ENCODE measurements around the gene LY6G5B.

Gene LY6G5B

DNA sequence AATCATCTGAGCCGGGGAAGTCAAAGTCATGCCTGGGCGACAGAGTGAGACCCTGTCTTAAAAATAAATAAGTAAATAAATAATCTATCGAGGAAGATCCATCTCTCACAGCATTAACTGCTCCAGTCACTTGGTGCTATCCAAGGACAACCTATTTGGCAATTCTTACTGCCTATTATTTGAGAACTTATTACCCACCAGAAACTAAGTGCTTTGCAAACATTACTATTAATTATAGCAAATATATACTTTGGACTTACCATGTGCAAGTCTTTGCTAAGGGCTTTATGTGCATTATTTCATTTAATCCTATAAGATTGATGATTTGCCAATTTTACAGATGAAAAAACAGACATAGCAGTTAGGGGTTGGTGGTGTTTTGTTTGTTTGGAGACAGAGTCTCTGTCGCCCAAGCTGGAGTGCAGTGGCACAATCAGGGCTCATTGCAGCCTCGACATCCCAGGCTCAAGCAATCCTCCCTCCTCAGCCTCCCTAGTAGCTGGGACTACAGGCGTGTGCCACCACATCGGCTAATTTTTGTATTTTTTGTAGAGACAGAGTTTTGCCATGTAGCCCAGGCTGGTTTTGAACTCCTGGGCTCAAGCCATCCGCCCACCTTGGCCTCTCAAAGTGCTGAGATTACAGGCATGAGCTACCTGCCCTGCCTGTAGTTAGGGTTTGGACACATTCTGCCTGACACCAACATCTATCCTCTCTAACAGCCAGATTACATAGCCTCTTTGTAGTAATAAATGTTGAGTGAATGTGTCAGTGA, 15.0 kb upstream of the LY6G5B start:
- TF ChIP-seq GATA3 (IDR thresholded peaks at IDR 0.05; ENCODE audit: low read depth, low read length) (no peak), GATA2 (IDR thresholded peaks at IDR 0.05; ENCODE audit: low read depth, low read length) (no peak)

DNA sequence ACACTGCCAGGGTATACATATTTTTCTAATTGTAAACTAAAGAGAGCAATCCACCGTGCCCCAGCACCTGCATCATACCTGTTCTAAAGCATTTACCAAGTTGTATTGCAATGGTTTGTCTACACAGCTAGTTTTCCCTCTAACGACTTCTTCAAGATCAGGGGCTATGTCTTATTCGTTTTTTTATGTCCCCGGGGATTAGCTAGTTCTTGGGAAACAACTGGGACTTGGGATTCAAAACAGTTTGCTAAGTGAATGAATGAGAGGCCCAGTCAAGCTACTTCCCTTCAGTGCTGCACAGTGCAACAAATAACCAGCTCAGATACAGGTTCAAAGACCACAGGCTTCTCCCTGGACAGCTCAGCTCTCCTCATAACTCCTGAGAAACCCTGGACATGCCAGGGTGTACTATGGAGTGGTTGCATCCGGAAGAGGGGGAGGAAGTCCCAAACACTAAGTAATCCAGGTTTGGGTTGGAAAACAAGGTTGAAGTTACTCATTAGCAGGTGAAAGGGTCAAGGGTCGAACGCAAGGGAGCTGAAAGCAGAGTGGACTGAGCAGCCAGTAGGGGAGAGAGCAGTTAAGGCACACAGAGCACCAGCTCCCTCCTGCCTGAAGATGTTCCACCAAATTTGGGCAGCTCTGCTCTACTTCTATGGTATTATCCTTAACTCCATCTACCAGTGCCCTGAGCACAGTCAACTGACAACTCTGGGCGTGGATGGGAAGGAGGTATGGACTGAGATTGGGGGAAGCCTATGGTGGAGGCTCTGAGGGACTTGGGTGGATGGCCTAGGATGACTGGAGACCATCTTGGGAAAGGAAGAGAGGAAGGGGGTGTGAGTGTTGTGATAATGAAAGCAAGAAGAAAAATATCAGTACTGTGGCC, 14.2 kb upstream of the LY6G5B start, which contains the start of gene APOM:
Gene APOM (plus strand): TSS at position 546 of the 889 bp plus-strand sequence. CDS start 73 bp downstream, at position 619.
- TF ChIP-seq GATA2 (IDR thresholded peaks at IDR 0.05; ENCODE audit: low read depth, low read length) (no peak), GATA3 (IDR thresholded peaks at IDR 0.05; ENCODE audit: low read depth, low read length) (no peak)

DNA sequence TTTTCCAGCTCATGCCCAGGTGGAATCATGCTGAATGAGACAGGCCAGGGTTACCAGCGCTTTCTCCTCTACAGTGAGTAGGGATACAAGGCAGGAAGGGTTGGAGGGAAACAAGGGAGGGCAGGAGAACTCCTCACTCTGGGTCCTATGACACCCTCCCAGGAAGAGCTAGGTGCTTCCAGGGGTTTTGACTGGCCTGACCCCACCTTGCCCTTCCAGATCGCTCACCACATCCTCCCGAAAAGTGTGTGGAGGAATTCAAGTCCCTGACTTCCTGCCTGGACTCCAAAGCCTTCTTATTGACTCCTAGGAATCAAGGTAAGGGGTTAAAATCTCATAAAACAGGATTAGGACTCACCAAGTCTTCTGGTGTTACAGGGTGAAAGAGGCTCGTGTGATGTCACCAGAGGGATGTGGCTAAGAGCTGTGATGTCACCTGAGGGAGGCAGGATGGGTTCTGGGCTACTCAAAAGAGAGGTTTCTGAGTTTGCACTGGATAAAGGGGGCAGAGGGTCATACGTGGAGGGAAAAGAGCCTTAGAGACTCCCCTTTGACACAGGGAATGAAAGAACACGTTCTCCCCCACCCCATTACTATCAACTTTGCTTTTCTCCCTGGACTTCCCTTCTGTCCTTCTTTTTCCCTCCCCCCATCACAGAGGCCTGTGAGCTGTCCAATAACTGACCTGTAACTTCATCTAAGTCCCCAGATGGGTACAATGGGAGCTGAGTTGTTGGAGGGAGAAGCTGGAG, 12.2 kb upstream of the LY6G5B start:
- TF ChIP-seq GATA2 (IDR thresholded peaks at IDR 0.05; ENCODE audit: low read depth, low read length) = no peak
- no peak for TF ChIP-seq GATA3 (IDR thresholded peaks at IDR 0.05; ENCODE audit: low read depth, low read length)

DNA sequence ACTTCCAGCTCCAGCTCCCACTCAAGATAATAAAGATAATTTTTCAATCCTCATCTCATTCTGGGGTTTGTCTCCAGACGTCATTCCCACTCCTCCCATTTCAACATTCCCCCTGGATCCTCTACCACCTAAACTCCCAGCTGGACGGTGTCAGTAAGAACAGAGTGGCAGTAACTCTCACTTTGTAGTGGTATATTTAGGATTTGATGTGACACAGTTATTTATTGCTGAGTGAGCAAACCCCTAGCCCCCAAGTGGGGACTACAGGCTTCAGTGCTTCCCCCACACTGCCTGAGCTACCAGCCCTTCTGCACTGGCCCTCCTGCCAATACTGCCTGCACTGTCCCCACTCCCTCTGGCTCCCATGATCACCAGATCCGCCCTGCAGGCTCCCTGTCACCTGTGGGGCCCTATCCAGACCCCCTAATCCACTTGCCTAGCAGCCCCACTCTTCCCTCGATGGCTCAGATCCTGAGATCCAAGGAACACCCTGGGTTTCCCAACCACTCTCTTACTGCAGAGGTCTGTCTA, 11.6 kb upstream of the LY6G5B start:
- no peak for TF ChIP-seq GATA3 (IDR thresholded peaks at IDR 0.05; ENCODE audit: low read depth, low read length)
- no peak for TF ChIP-seq GATA2 (IDR thresholded peaks at IDR 0.05; ENCODE audit: low read depth, low read length)

DNA sequence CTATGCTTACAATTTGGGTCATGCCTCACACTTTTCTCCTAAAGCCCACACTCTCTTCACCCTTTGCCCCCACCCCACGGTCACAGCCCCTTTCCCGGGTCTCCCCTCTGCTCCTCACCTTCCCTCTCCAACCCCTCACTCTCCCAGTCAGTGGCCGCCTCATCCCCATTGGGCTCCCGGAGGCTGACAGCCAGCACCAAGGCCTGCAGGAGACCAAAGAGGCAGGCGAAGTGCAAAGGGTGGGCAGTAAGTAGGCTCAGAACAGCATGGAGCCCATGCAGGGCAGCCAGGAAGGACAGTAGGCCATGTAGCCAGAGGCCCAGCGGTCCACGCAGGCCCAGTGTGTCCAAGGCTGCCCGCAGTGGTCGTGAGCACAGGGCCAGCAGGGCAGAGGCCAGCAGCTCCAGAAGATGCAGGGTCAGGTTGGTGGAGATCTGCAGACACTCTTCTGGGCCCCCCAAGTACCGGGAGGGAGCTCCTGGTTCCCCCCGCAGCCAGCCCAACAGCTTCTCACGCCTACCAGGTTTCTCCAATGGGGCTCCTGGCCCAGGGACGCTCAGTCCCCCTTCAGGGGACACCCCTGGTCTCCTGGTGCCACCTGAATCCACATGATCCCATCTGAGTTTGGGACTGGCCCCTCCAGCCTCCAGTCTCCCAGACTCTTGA, 10.7 kb upstream of the LY6G5B start:
- TF ChIP-seq GATA2 (IDR thresholded peaks at IDR 0.05; ENCODE audit: low read depth, low read length) = no peak
- TF ChIP-seq GATA3 (IDR thresholded peaks at IDR 0.05; ENCODE audit: low read depth, low read length) = no peak

DNA sequence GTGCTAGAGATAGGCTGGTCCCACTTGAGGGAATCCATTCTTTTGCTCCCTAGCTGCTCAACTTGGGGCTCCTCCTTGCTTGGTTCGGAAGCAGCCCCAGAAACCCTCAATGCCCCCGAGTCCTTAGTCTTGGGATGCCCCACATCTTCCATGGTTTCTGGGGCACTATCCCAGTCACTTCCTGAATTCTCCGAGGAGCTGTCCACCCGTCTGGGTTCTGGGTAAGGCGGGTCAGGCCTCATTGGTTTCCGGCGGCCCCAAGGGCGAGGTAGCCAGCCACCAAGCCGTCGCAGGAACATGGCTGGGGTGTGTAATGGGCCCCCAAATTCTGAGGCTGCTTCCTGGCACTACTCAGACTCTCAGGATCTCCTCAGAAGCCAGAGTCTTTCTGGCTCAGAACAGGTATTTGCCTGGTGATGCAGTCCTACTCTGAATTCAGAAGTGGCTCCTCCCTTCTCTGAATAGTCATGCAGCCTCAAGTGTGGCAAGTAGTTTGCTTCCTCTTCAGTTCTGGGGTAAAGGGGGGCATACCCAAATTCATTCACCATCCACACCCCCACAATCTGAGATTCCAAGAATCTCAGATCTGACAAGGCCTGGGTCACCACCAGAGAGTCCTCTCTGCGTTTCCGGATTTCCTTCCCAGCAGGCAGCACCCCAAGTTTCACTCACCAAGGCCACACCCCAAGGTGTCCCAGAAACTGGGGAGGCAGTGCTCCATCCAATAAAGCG, 10.0 kb upstream of the LY6G5B start:
- no peak for TF ChIP-seq GATA2 (IDR thresholded peaks at IDR 0.05; ENCODE audit: low read depth, low read length)
- TF ChIP-seq GATA3 (IDR thresholded peaks at IDR 0.05; ENCODE audit: low read depth, low read length) = no peak

DNA sequence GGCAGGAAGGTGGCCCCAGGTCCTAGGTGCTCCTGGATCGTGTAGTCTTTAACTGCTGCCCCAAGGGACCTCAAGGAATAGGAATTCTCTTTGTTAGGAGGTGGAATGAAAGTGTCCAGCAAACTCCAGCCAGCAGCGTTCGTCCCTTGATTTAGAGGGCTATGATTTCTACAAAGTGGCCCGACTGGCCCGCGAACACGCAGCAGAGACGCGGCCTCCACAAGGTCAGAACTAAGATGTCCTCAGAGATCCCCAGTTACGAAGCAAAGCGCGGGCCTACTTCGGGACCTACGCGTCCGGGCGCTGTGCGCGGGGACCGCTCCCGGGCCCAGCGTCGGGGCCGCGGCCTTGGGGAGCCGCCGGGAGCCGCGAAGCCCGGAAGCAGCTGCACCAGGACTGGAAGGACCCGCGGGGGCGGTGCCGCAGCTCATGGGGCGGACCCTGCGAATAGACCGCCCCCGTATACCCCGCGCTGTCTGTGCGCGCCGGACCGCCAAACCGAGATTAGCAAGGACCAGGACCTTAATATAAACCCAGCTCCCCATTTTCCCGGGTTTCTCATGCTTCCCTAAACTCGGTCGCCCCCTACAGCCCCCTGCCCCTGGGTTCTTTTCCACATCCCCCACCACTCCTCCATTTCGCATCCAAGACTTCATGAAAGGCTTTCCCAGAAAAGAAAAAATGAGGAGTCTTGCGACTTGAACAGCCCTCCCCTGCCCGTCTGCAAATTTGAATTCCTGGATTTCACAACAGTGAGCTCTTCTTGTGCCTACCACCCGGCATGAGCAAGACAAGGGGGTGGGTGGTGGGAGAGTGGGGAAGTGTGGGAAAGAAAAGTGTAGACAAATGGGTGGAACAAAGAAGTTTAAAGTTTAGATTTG, 9.2 kb upstream of the LY6G5B start, which contains the start of gene C6orf47:
Gene C6orf47 (minus strand): TSS at position 398 of the 881 bp plus-strand sequence. CDS start 831 bp downstream, outside the sequence.
- TF ChIP-seq GATA3 (IDR thresholded peaks at IDR 0.05; ENCODE audit: low read depth, low read length) = no peak
- TF ChIP-seq GATA2 (IDR thresholded peaks at IDR 0.05; ENCODE audit: low read depth, low read length) = no peak

DNA sequence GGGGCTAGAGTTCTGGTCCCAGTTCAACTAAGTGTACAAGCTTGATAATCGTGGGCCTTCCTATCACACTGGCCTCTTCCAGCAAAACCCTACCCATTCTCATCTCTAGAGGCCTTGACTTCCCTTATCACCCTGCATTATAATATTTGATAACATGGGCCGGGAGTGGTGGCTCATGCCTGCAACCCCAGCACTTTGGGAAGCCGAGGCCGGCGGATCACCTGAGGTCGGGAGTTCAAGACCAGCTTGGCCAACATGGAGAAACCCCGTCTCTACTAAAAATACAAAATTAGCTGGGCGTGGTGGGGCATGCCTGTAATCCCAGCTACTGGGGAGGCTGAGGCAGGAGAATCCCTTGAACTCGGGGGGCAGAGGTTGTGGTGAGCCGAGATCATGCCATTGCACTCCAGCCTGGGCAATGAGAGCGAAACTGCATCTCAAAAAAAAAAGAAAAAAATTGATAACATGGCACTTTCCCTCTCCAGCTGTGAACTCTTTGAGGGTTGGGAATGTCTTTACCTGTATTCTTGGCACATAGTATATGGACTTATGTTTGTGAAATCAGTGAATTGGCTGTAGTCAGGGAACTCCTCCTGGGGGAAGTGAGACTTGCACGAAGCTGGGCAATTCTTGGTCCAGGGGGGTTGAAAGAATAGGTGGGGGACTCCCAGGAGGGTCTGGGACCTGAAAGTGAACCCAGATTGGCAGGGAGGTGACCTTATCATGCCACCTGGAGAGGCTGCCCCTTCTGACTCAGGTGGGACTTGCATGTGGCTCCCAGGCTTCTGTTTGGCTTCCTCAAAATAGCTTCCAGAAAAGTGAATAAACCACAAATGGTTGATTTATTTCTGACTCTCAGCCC, 8.3 kb upstream of the LY6G5B start:
- TF ChIP-seq GATA2 (IDR thresholded peaks at IDR 0.05; ENCODE audit: low read depth, low read length) (no peak), GATA3 (IDR thresholded peaks at IDR 0.05; ENCODE audit: low read depth, low read length) (no peak)

DNA sequence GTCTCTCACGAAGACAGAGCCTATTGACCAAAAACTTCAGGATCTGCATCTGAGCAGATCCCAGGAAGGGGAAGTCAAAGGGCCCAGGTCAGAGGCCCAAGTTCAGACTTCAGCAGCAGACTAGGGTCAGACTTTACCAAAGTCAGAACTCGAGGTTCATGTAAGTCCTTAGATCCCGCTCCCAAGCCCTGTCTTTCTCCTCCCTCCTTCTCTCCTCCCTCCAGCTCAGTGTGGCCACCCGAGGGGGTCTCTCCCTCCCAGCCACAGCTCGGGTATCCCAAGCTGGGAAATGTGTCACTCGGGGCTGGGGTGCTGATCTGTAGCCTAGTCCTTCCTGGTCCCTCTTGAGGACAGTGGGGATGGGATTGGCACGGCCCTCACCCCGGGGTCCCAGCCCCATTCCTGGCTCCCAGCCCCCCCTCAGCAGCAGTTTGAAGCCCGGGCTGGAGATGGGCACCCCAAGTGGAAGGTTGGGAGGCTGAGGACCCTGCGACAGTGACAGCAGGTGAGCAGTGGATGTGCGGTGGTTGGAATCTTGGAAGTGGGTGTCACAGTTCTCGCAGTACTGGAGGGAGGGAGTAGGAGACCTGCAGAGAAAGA, 7.6 kb upstream of the LY6G5B start:
- TF ChIP-seq GATA2 (IDR thresholded peaks at IDR 0.05; ENCODE audit: low read depth, low read length) (no peak), GATA3 (IDR thresholded peaks at IDR 0.05; ENCODE audit: low read depth, low read length) (no peak)

DNA sequence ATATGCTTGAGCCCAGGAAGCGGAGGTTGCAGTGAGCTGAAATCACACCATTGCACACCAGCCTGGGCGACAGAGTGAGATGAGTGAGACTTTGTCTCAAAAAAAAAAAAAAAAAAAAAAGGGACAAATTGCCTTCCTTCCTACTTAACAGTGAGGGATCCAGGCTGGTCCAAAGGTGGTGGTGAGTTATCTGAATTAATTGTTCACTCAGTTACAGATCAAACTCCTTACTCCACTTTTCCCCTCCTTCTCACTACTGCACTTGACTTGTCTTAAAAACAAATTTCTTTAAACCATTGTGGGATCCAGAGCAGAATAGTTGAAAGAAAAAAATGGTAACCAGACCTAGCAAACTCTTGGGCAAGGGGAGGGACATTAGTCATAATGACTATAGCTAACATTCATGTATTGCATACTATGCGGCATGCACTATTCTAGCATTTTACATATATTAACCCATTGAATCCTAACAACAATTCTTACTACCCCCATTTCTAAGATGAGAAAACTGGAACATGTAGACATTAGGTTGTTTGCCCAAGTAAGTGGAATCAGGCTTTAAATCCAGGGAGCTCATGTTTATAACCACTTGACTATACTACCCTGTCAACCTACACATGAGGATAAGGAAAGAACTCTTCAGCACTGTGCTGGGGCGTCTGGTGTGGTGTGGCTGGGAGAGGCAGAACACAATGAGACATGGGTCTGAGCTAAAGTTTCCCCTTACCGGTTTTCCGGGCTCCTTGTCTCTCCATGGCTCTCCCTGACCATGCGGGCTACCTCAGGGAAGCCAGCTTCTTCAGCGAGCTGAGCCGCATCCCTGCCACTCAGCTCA, 6.4 kb upstream of the LY6G5B start:
- TF ChIP-seq GATA2 (IDR thresholded peaks at IDR 0.05; ENCODE audit: low read depth, low read length) (no peak), GATA3 (IDR thresholded peaks at IDR 0.05; ENCODE audit: low read depth, low read length) (no peak)

All from SH-SY5Y (cell line).